Measurements from ENCODE around the gene TRAPPC2.

Gene TRAPPC2

DNA sequence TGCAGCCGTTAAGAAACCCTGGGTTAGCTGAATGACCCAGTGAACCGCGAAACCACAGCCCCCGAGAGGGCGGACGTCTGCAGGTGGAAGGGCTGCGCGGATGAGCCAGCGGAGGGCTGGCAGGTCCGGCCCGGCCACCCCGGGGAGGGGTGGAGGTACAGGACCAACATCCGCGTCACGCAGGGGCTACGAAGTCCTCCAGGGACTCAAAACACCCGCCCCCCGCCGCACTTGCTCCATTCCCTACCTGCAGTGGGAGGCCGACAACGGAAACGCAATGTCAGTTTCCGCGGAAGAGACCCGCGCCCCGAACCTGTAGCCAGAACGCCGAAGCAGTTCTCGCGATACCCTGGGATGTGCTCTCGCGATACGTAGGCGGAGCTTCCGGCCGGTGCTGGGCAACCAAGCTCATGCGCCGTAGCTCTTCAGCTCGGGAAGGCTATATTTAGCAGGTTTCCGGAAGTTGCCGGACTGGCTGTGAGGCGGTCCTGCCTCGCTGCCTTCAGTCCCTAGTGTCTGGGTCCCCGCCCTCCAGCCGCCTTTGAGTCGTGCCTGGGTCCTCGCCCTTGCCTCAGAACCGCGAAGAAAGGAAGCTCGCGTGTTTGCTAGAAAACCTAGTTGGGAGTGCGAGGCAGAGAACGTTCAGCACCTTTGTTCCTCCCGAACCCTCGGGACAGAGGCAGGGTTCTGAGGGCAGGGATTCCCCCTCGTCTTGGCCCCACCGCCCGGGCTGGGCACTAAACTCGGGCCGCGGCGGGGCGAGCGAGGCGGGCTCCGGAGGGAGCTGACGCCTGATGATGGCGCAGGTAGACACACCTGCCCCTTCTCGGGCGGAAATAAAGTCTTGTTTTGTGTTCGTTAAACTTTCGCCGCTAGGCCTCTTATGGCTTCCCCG lies at the start of gene TRAPPC2, which contains the start of gene OFD1:
TRAPPC2 (minus strand) TSS at position 343 of the 895 bp plus-strand sequence. CDS start 14,657 bp downstream, outside the sequence.
OFD1 (plus strand) TSS at position 471 of the 895 bp plus-strand sequence; CDS start at position 795, 324 bp downstream.
- DNase-seq (ENCODE audit: low read depth) = peak; percentile 88

DNA sequence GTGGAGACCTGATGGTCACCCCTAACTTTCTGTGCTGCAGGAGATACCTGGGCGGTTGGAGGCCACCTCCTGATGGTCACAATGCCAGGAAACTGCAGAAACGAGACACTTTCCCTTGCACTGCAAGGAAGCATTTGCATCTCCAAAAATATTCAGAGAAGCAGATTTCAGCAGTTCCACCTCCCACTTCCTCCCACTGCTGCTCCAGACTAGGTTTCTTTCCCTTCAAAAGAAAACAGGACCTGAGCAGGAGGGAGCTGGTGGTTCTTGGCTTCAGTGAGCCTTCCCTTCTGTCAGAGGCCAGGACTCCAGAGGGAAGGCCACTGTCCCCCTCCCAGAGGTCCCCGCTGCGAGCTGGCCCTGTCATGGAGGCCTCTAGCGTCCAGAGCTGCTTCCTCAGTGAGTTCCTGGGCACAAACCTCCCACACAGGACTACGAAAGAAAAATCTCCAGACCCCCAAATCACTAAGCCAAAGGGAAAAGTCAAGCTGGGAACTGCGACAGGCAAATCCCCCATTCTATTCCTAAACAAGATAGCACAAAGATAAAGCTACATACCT lies 46.5 kb upstream of the TRAPPC2 start:
- no peak for DNase-seq (ENCODE audit: low read depth)

DNA sequence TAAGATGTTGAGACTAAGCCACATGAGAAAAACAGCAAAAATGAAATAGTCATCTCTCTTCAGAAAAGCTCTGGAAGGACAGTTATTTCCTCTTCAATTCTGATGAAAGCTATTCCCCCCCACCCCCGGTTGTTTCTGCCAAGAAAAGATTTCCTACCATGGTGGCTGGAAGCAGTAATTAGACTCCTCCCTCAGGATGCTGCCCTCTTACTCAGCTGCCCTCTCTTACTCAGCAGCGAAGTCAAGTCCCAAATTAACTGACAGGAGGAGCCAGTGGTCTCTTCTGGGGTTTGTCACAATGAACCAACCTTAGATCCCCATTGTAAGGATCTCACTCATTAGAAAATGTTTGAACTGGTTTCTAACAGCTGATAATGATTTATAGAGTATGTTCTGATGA lies 44.5 kb upstream of the TRAPPC2 start:
- no peak for DNase-seq (ENCODE audit: low read depth)

GRCh38 chrX:13776387-13776786 lies 42.0 kb upstream of the TRAPPC2 start:
- no peak for DNase-seq (ENCODE audit: low read depth)

DNA sequence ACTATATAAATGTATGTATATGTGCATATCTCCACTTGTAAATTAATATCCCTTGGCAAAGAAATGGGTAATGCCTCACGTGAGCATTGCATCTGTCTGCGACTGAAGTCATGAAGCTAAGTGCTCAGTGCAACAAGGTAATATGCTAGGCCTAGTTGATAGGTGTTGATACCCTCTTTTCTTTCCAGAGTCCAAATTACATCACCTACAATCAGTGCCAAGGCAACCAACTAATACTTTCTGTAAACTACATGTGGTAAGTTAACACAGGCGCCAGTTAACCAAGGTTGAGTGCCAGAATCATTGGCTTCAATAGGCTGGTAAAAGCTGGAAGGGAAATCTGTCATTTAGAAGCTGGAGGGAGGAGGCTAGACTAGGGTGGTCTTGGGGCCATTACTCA lies 41.4 kb upstream of the TRAPPC2 start:
- DNase-seq (ENCODE audit: low read depth) = no peak

DNA sequence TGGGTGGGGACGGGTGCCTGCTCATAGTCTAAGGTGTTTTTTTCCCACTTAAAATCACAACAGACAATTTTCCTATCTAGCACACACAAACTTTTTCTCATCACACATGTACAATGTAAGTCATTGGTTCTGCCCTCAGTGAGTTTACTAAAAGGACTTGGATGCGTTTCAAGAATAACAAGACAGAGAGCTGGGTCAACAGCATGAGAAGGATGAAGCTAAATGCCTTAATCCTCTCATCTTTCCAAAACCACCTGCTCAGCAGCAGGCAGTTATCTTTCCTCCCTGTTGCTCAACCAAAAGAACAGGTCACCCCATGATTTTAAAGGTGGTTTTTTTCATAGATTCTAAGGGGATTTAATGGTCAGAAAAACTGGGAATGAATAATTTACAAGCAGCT lies 40.3 kb upstream of the TRAPPC2 start:
- DNase-seq (ENCODE audit: low read depth) = no peak

DNA sequence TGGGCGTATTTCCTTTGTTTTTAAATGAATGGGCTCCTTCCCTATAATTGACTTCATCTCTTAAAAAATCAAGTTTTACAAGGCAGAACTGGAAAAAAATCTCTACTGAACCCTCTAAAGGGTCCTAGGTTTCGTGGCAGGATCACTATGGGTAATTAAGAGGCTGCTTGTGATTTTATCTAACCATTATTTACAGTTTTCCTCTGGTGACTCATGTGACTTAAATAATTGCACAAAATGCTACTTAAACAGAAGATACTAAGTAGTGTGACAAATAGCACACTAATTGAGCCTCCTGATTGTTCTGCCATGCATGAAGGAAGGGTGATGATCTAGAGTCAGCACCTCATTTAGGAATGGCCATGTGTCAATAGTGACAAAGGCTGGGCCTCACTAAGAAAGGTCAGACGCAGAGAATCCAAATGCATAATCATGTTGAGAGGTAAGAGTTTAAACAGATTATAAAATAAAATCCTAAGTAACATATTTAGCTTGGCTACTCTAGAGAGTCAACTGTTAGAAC lies 35.7 kb upstream of the TRAPPC2 start:
- no peak for DNase-seq (ENCODE audit: low read depth)

- DNase-seq (ENCODE audit: low read depth) = no peak
Observed at GRCh38 chrX:13768939-13769338, 34.5 kb upstream of the TRAPPC2 start.

- DNase-seq (ENCODE audit: low read depth) = no peak
Observed at GRCh38 chrX:13764765-13765164, 30.3 kb upstream of the TRAPPC2 start.

DNA sequence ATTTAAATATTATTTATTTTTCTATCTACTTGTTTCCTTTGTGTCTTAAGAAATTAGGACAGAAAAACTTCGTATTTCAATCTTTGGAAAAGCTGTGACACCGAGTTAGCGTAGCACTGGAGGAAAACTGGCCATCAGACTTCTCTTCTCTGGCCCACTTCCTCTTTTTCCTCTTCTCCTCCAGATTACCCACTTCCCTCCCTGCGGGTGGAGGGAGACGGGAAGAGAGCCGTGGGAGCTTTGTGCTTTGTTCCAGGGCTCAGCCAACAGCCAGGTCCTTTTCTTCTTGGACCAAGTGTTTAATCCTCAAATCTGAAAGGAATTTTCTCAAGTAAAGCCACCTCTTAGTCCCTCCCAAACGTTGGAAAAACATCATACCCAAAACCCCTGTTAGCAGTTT lies 29.9 kb upstream of the TRAPPC2 start:
- DNase-seq (ENCODE audit: low read depth) = no peak

DNA sequence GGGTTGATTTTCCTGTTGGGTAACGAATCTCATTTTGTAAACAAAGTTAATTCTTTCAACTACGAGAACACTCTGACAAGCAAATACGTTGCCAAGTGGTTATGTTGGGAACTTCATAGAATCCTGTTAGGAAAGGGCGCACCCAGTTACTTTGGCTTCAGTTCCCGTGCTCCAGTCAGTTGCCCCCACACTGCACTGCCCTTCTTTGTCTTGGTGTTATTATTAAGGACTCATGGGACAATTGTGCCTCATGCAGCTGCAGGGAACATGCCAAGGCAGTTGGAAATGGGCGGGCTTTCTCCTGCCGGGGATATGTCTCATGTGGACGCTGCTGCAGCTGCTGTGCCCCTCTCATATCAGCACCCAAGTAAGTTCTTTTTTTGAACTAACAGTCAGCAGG lies 29.1 kb upstream of the TRAPPC2 start:
- no peak for DNase-seq (ENCODE audit: low read depth)

DNA sequence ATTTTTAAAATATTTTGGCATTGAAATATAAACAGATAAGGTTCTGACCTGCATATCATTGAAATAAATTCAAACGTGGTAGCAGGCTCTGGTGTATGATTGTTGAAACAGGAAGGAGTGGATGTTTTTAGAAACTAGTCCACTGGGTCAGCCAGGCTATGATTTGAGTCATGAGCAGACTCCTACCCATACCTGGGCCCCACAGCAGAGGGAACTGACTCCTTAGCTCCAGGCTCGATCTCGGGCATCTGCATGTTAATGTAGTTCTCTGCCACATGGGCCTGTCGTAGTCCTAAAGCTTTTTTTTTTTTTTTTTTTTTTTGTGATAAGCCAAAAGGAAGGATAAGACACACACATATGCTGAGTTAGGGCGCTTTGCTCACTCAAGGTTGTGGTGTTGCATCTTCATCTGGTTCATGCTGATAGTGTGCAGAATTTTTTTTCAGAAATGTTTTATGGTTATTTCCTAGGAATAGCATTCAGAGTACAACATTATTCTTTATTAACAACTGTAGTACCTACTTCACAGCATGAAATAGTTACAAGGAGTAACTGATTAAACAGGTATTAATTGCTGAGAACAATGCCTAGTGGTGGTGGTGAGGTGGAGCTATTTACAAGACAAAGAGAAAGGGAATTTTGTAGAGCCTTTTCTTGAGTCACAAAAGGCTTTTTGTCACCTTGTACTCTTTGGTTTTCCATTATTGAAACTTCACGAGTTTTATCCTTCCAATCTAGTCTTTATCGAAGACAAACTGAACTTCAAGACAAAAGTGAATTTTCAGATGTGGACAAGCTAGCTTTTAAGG lies 27.4 kb upstream of the TRAPPC2 start:
- DNase-seq (ENCODE audit: low read depth) = no peak

DNA sequence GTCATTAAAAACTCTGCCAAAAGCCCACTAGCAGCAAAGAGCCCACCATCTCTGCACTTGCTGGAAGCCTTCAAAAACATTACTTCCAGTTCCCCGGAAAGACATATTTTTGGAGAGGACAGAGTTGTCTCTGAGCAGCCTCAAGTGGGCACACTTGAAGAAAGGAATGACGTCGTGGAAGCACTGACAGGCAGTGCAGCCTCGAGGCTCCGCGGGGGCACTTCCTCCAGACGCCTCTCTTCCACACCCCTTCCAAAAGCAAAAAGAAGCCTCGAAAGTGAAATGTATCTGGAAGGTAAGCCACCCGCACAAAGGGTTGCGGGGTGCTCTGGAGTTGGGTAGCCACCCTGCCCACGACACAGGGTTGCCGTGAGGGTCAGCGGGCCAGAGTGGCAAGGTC lies 26.0 kb upstream of the TRAPPC2 start:
- DNase-seq (ENCODE audit: low read depth) = no peak

DNA sequence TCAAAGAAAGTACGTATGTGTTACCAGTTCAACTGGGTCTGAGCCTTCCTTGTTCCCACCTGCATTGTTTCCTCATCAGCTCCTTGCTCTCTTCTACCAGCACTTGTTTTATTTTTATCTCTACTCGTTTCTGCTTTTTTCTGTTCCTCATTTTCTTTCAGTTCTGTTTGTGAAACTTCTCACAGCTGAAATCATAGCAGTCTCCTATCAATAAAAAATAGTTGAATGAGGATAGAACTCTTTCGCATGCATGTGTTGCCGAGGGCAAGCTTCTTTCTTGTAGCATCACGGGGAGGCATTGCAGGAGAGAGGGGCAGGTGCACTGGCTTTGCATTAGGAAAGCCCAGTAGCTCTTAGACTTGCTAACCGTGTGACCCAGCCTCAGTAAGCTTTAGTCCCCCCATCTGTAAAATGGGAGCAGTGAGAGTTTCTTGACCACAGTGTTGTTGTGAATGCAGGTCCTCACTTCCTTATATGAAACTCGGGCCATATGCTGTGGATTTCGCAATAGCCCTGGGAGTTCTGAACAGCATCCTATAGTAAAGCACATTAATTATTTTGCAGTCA lies 24.8 kb upstream of the TRAPPC2 start:
- DNase-seq (ENCODE audit: low read depth) = no peak

DNA sequence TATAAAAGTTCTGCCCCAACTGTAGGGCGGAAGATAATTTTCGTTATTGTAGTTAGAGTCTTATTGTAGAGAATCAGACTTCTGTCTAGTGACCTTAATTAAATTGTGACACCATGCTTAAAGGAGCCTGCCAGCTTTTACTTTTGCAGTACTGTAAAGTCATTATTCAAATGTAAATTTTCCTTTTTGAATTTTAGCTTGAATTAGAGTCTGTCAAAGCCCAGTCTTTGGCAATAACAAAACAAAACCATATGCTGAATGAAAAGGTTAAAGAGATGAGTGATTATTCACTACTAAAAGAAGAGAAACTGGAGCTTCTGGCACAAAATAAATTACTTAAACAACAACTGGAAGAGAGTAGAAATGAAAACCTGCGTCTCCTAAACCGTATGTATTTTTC lies 22.0 kb upstream of the TRAPPC2 start:
- no peak for DNase-seq (ENCODE audit: low read depth)

- no peak for DNase-seq (ENCODE audit: low read depth)
Observed at GRCh38 chrX:13755254-13755653, 20.8 kb upstream of the TRAPPC2 start.

- no peak for DNase-seq (ENCODE audit: low read depth)
Observed at GRCh38 chrX:13754765-13755164, 20.3 kb upstream of the TRAPPC2 start.

GRCh38 chrX:13752646-13753045 lies 18.2 kb upstream of the TRAPPC2 start:
- DNase-seq (ENCODE audit: low read depth) = no peak

DNA sequence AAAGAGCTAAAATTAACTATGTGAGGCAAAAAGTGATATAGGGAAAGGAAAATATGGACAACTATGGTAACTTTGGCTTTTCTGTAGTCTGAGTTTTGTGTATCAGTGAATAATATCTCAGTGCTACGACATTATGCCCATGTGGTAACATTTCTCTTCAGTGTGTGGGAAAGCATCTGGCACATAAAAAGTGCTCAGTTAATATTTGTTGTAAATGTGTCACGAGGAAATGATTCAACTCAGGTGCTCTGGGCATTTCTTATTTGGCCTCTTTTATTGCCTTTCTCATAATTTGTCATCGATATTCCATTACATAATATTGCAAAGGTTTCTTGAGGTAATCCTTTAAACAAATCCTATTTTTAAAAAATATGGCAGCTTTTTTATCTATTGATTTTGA lies 17.7 kb upstream of the TRAPPC2 start:
- DNase-seq (ENCODE audit: low read depth) = no peak

DNA sequence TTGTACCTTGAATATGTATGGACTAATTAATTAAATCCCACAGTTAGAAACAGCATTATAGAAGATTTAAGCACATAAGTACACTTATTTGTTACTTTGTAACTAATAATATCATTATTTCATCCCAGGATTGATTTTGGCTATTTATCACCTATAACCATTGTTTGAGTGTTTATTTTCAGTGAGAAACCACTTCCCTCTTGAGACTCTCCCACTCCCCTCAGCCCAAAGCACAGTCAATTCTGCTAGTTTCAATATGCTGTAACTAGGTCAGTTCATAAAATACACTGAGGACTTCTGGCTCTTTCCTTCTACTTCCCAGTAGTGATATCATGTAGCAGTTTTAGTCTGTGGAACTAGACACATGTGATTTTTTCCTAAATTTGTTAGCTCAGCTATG lies 16.4 kb upstream of the TRAPPC2 start:
- DNase-seq (ENCODE audit: low read depth) = no peak

- no peak for DNase-seq (ENCODE audit: low read depth)
Observed at GRCh38 chrX:13750204-13750603, 15.8 kb upstream of the TRAPPC2 start.

DNA sequence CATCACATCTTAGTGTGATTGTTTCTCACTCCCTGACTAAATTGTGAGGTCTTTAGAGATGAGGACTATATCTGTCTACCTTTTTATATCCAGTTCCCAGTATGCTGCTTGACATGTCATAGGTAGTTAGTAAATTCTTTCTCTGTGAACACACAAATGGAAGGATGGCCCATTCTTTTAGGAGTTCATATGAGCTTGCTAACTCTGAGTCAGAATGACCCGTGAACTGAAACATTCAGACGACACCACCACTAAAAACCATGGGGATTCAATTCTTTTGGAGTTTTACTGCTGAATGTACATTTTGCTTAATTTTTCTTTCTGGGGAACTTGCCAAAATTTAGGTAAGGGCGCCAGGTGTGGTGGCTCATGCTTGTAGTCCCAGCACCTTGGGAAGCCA lies 14.1 kb upstream of the TRAPPC2 start:
- no peak for DNase-seq (ENCODE audit: low read depth)

Measured in GM04503 (cell line).